ENCODE results near the gene JPH2. TPM values are rescaled to one million over a fixed set of nuclear protein-coding genes. Genes with fewer than 3 reads are reported as not detected.

The JPH2 gene
- total RNA-seq, 1 donor from 2014 or later: 4.9 TPM

DNA sequence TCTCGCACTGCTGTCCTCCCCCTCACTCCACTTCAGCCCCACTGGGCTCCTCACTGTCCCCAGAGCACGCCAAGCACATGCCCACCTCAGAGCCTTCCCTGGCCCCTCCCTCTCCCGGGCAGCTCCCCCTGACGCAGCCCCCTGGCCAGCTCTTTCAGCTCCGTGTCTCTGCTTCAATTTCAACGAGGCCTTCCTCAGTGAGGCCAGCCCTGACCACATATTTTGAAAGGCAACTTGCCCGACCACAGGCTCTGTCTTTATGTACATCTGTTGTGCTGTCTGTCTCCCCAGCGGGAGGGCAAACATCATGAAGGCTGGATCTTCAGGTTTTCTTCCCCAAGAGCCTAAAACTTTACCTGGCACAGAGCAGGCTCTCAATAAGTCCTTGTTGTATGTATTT, 44.6 kb downstream of the JPH2 start:
- H3K4me1 Mint-ChIP-seq (ENCODE audit: unreplicated experiment): peaks cover 11% of the 10 kb centered on the region
- H3K9me3 Mint-ChIP-seq: no peaks in the 10 kb centered on the region
- H3K36me3 Mint-ChIP-seq: no peaks in the 10 kb centered on the region
- no peak for DNase-seq (ENCODE audit: extremely low spot score, unreplicated experiment)
- no peak overlapping the region for H3K4me3 Mint-ChIP-seq
- TF ChIP-seq, protein P1, sequence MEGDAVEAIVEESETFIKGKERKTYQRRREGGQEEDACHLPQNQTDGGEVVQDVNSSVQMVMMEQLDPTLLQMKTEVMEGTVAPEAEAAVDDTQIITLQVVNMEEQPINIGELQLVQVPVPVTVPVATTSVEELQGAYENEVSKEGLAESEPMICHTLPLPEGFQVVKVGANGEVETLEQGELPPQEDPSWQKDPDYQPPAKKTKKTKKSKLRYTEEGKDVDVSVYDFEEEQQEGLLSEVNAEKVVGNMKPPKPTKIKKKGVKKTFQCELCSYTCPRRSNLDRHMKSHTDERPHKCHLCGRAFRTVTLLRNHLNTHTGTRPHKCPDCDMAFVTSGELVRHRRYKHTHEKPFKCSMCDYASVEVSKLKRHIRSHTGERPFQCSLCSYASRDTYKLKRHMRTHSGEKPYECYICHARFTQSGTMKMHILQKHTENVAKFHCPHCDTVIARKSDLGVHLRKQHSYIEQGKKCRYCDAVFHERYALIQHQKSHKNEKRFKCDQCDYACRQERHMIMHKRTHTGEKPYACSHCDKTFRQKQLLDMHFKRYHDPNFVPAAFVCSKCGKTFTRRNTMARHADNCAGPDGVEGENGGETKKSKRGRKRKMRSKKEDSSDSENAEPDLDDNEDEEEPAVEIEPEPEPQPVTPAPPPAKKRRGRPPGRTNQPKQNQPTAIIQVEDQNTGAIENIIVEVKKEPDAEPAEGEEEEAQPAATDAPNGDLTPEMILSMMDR (conservative IDR thresholded peaks at IDR 0.05): no peak
- no peaks in the 10 kb centered on the region for H3K27me3 Mint-ChIP-seq
- H3K27ac Mint-ChIP-seq: peak overlapping the region; percentile 80

DNA sequence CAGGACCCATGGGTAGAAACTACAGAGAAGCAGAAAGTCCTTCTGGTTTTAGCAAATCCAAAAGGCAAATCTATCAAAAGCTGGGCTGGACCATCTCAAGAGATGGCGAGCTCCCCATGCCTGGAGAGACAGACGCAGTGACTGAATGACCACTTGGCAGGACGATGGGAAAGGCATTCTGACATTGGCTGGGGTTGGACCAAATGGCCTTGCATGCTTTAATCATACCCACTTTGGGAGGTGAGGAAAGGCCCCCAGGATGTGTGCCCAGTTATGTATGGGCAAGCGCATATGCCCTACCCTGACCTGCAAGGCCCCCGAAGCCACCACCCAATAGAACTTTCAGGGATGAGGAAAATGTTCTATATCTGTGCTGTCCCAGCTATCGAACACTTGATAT, 45.1 kb downstream of the JPH2 start:
- peaks cover 11% of the 10 kb centered on the region for H3K4me1 Mint-ChIP-seq (ENCODE audit: unreplicated experiment)

DNA sequence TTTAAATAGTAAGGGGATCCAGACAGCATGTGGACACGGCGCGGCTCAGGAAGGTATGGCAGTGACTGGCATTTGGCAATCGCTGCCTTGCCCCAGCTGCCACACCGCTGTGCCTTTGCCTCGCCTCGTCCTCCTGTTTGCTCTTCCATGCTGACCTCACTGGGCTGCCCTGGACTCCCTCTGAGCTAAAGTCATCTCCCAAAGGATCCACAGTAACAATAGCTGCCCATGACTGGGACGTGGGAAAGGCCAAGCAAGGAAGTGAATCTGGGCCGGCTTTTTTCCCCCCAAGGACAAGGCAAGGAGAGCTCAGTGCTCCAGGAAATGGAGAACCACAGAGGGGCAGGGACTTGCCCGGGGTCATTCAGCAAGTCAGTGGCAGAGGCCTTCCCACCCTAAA, 48.1 kb downstream of the JPH2 start:
- H3K4me1 Mint-ChIP-seq (ENCODE audit: unreplicated experiment): peaks cover 16% of the 10 kb centered on the region
- no peaks in the 10 kb centered on the region for H3K27me3 Mint-ChIP-seq
- TF ChIP-seq, protein P1 (conservative IDR thresholded peaks at IDR 0.05): no peak
- no peak for DNase-seq (ENCODE audit: extremely low spot score, unreplicated experiment)
- H3K36me3 Mint-ChIP-seq: no peaks in the 10 kb centered on the region
- H3K9me3 Mint-ChIP-seq: no peaks in the 10 kb centered on the region
- H3K4me3 Mint-ChIP-seq: no peak overlapping the region
- H3K27ac Mint-ChIP-seq: peak overlapping the region; percentile 94

More for the DNA sequence above, 45.1 kb downstream of the JPH2 start:
- Mint-ChIP-seq H3K27ac (peak overlapping the region; percentile 80), H3K4me3 (no peak overlapping the region), H3K27me3 (no peaks in the 10 kb centered on the region), H3K9me3 (no peaks in the 10 kb centered on the region), H3K36me3 (no peaks in the 10 kb centered on the region)
- DNase-seq (ENCODE audit: extremely low spot score, unreplicated experiment): no peak
- TF ChIP-seq, protein P1 (conservative IDR thresholded peaks at IDR 0.05): no peak

DNA sequence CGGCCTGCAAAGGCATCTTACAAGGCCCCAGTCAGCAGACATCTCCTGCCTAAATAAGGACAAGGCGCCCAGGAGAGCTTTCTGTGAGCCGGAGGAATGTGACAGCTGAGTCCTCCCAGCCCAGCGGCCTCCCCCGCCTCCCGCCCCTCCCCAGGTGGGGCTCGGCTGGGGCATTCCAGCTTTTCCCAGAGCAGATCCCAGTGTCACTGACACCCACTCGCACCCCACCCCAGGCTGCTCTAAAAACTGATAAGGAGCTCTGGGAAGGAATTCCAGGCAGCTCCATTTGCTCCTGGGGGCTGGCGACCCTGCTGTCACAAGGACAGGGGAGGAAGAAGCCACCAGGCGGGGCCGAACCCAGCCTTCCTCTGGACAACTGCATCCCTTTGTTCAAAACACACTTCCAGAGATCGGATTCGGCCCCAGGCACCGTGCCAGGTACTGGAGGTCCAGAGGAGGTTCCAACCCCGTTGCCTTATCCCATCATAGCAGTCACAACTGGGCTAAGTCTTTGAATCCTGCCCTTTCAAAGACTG, 49.7 kb downstream of the JPH2 start:
- H3K9me3 Mint-ChIP-seq: no peaks in the 10 kb centered on the region
- no peak for DNase-seq (ENCODE audit: extremely low spot score, unreplicated experiment)
- H3K27me3 Mint-ChIP-seq: no peaks in the 10 kb centered on the region
- TF ChIP-seq, protein P1 (conservative IDR thresholded peaks at IDR 0.05): no peak
- H3K4me1 Mint-ChIP-seq (ENCODE audit: unreplicated experiment): peaks cover 10% of the 10 kb centered on the region
- H3K4me3 Mint-ChIP-seq: peak overlapping the region; percentile 41
- peak overlapping the region; percentile 94 for H3K27ac Mint-ChIP-seq
- H3K36me3 Mint-ChIP-seq: no peaks in the 10 kb centered on the region

DNA sequence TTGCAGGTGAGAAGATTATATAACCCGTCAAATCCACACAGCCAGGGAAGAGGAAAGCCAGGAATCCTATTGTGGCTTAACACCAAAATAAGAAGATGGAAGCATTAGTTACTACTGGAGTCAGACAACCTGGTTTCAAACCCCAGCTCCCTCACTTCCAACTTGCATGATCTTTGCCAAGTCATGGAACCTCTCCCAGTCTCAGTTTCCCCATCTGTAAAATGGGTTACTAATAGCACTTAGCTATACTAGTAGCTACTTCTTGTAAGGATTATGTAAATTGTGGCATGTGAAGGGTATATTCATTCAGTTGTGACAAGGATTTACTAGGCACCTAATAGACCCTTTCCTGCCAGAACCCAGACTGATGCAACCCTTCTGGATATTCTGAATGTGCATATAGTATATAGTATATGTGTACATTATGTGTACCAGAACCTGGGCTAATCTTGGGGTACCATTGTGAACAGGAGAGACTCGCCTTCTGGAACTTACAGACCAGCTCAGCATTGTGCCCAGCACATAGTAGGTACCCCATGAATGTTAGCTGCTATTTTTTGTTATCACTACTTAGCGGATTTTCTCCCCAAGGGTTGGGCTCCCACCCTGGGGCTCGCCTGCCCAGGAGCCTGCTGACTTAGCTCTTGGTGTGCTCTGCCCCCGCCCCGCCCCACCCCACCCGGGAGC, 50.3 kb downstream of the JPH2 start:
- peaks cover 2% of the 10 kb centered on the region for H3K27me3 Mint-ChIP-seq
- H3K27ac Mint-ChIP-seq: peak overlapping the region; percentile 94
- TF ChIP-seq, protein P1 (conservative IDR thresholded peaks at IDR 0.05): no peak
- peaks cover 8% of the 10 kb centered on the region for H3K4me1 Mint-ChIP-seq (ENCODE audit: unreplicated experiment)
- DNase-seq (ENCODE audit: extremely low spot score, unreplicated experiment): no peak
- H3K9me3 Mint-ChIP-seq: peaks cover 4% of the 10 kb centered on the region
- no peaks in the 10 kb centered on the region for H3K36me3 Mint-ChIP-seq
- H3K4me3 Mint-ChIP-seq: no peak overlapping the region

Measured in type B pancreatic cell (in vitro differentiated cells).